IMR-90 (cell line): Measurements from ENCODE around the gene THADA. TPM values are rescaled to one million over a fixed set of nuclear protein-coding genes. Genes with fewer than 3 reads are reported as not detected.
A peak's percentile ranks its signal among the peaks of the same experiment; 100 is the strongest.

ENCODE experiments used
- ATAC-seq: fragments of 200-7000 bp; cut with Tn5 transposase; 2 replicates; pipeline ENCODE4 v1.9.1; 2020; ENCODE audit warnings: low read depth, mild to moderate bottlenecking, moderate library complexity
- BruUV-seq: library from RNA; stranded (reverse); fragments of 400-500 nt; replicated peaks from 2 replicates; lab custom pipeline; 2021; lab: Mats Ljungman, UMichigan
- CTCF ChIA-PET: fragments of 300-600 bp; formaldehyde crosslinking; extraction: SDS; loops from one replicate; lab custom pipeline; 2021; ENCODE audit warnings: antibody characterized with exemption; lab: Yijun Ruan, JAX
- POLR2A ChIA-PET: fragments of 300-600 bp; sonication (Branson Sonifier 250); formaldehyde crosslinking; loops from one replicate; lab custom pipeline; 2022; ENCODE audit warnings: antibody characterized with exemption; ENCODE audit not compliant: unreplicated experiment; lab: Charles Lee
- DNase-seq: peaks from one replicate; pipeline ENCODE4 v3.0.0; 2013
- H2AFZ ChIP-seq: replicated peaks from 2 replicates; pipeline ENCODE3; 2013; ENCODE audit warnings: low read length, mild to moderate bottlenecking; ENCODE audit not compliant: poor library complexity
- H2AK5ac ChIP-seq: 2 replicates; pipeline ENCODE4 v1.6.1; 2013; ENCODE audit warnings: low read depth, low read length, inconsistent platforms
- H2AK9ac ChIP-seq: replicated peaks from 2 replicates; pipeline ENCODE3; 2013; ENCODE audit warnings: mild to moderate bottlenecking, low read depth, low read length, moderate library complexity; ENCODE audit not compliant: poor library complexity
- H2BK120ac ChIP-seq: 2 replicates; pipeline ENCODE4 v1.6.1; 2013; ENCODE audit warnings: low read depth, low read length, inconsistent platforms
- H2BK15ac ChIP-seq: 3 replicates; pipeline ENCODE4 v1.6.1; 2013; ENCODE audit warnings: low read depth, low read length, inconsistent platforms
- H2BK20ac ChIP-seq: 2 replicates; pipeline ENCODE4 v1.6.1; 2013; ENCODE audit warnings: low read depth, mild to moderate bottlenecking, inconsistent platforms, low read length, moderate library complexity
- H2BK5ac ChIP-seq: 2 replicates; pipeline ENCODE4 v1.6.1; 2013; ENCODE audit warnings: mild to moderate bottlenecking, low read depth, low read length, inconsistent platforms; ENCODE audit not compliant: poor library complexity, severe bottlenecking
- H3K14ac ChIP-seq: replicated peaks from 2 replicates; pipeline ENCODE4 v1.6.1; 2013; ENCODE audit warnings: low read depth, low read length, inconsistent platforms
- H3K18ac ChIP-seq: 2 replicates; pipeline ENCODE4 v1.6.1; 2013; ENCODE audit warnings: low read depth, low read length, control low read depth
- H3K23ac ChIP-seq: 2 replicates; pipeline ENCODE4 v1.6.1; 2013; ENCODE audit warnings: low read depth, low read length, inconsistent platforms
- H3K27ac ChIP-seq: 2 replicates; pipeline ENCODE4 v1.5.1; 2013; ENCODE audit warnings: mild to moderate bottlenecking, control low read depth, low read length; ENCODE audit not compliant: insufficient read depth
- H3K27me3 ChIP-seq: 2 replicates; pipeline ENCODE4 v1.6.1; 2013; ENCODE audit warnings: low read length; ENCODE audit not compliant: control insufficient read depth, insufficient read depth
- H3K36me3 ChIP-seq: 2 replicates; pipeline ENCODE4 v1.6.1; 2013; ENCODE audit warnings: low read length, mixed read lengths; ENCODE audit not compliant: control insufficient read depth, insufficient read depth
- H3K4ac ChIP-seq: 2 replicates; pipeline ENCODE4 v1.6.1; 2013; ENCODE audit warnings: low read depth, low read length, inconsistent platforms
- H3K4me1 ChIP-seq: 2 replicates; pipeline ENCODE4 v1.6.1; 2013; ENCODE audit warnings: low read length, mixed read lengths; ENCODE audit not compliant: control insufficient read depth, insufficient read depth
- H3K4me2 ChIP-seq: 2 replicates; pipeline ENCODE4 v1.6.1; 2013; ENCODE audit warnings: low read depth, mild to moderate bottlenecking, control low read depth, low read length, moderate library complexity
- H3K4me3 ChIP-seq: 2 replicates; pipeline ENCODE4 v1.5.1; 2013; ENCODE audit warnings: low read depth, mild to moderate bottlenecking, control low read depth, low read length, moderate library complexity; ENCODE audit not compliant: insufficient read depth
- H3K56ac ChIP-seq: 2 replicates; pipeline ENCODE4 v1.6.1; 2013; ENCODE audit warnings: low read length, inconsistent platforms; ENCODE audit not compliant: insufficient read depth; ENCODE audit errors: extremely low read depth
- H3K79me1 ChIP-seq, 2 experiments: 2 replicates each; pipeline ENCODE4 v1.6.1; 2013; ENCODE audit warnings: low read length in 2 of 2, inconsistent platforms in 1 of 2, low read depth in 1 of 2
- H3K9ac ChIP-seq: 2 replicates; pipeline ENCODE4 v1.6.1; 2013; ENCODE audit warnings: low read depth, low read length, control low read depth
- H3K9me1 ChIP-seq: 2 replicates; pipeline ENCODE4 v1.6.1; 2013; ENCODE audit warnings: low read length, inconsistent platforms; ENCODE audit not compliant: insufficient read depth
- H3K9me3 ChIP-seq: 2 replicates; pipeline ENCODE4 v1.6.1; 2013; ENCODE audit warnings: low read length; ENCODE audit not compliant: control insufficient read depth, insufficient read depth
- H4K20me1 ChIP-seq: 2 replicates; pipeline ENCODE4 v1.6.1; 2013; ENCODE audit warnings: low read length, inconsistent platforms; ENCODE audit not compliant: insufficient read depth
- H4K5ac ChIP-seq: 2 replicates; pipeline ENCODE4 v1.6.1; 2013; ENCODE audit warnings: mild to moderate bottlenecking, low read depth, low read length, control low read depth
- H4K8ac ChIP-seq, 2 experiments: 2 replicates each; pipeline ENCODE4 v1.6.1; 2013; ENCODE audit warnings: low read depth in 2 of 2, low read length in 2 of 2, control low read depth in 1 of 2, inconsistent platforms in 1 of 2
- H4K91ac ChIP-seq: 2 replicates; pipeline ENCODE4 v1.6.1; 2013; ENCODE audit warnings: low read depth, low read length, inconsistent platforms; ENCODE audit not compliant: insufficient read depth
- BHLHE40 ChIP-seq: fragments of 150-350 bp; IDR thresholded peaks from 2 replicates; pipeline ENCODE4 v1.6.1; 2016; ENCODE audit warnings: mild to moderate bottlenecking, low read depth, low read length
- CEBPB ChIP-seq: IDR thresholded peaks from 2 replicates; pipeline ENCODE4 v1.6.1; 2012; ENCODE audit warnings: low read depth, low read length, improper control_type of control experiment
- CTCF ChIP-seq: conservative IDR thresholded peaks from 2 replicates; pipeline ENCODE4 v1.5.1; 2012; ENCODE audit warnings: mild to moderate bottlenecking, low read depth, low read length, improper control_type of control experiment
- FOS ChIP-seq: fragments of 150-350 bp; IDR thresholded peaks from 2 replicates; pipeline ENCODE4 v1.6.1; 2016; ENCODE audit warnings: low read depth, low read length
- MAFK ChIP-seq: IDR thresholded peaks from 2 replicates; pipeline ENCODE4 v1.6.1; 2012; ENCODE audit warnings: low read depth, low read length, improper control_type of control experiment
- MXI1 ChIP-seq: IDR thresholded peaks from 2 replicates; pipeline ENCODE4 v1.6.1; 2012; ENCODE audit warnings: low read depth, mild to moderate bottlenecking, low read length, moderate library complexity, borderline replicate concordance
- POLR2A ChIP-seq: IDR thresholded peaks from 2 replicates; pipeline ENCODE4 v1.6.1; 2012; ENCODE audit warnings: mild to moderate bottlenecking, low read depth, low read length
- RAD21 ChIP-seq: IDR thresholded peaks from 2 replicates; pipeline ENCODE4 v1.6.1; 2012; ENCODE audit warnings: low read length, improper control_type of control experiment
- RCOR1 ChIP-seq: IDR thresholded peaks from 2 replicates; pipeline ENCODE4 v1.6.1; 2012; ENCODE audit warnings: mild to moderate bottlenecking, low read length, improper control_type of control experiment; ENCODE audit not compliant: insufficient replicate concordance
- RFX5 ChIP-seq: IDR thresholded peaks from 2 replicates; pipeline ENCODE4 v1.8.0; 2012; ENCODE audit warnings: low read depth, mild to moderate bottlenecking, low read length, moderate library complexity
- SMC3 ChIP-seq: fragments of 150-350 bp; IDR thresholded peaks from 2 replicates; pipeline ENCODE4 v1.6.1; 2016; ENCODE audit warnings: low read depth, mild to moderate bottlenecking, antibody characterized with exemption, low read length, moderate library complexity
- WGBS, 2 experiments: methylation state at CpG; one replicate each; pipeline versions ENCODE4 v1.1.5 to v1.1.7; 2013; ENCODE audit warnings: missing lambda C conversion rate in 2 of 2; ENCODE audit not compliant: insufficient read length in 1 of 2; ENCODE audit errors: extremely low coverage in 2 of 2; 5-methylcytosine and 5-hydroxymethylcytosine counted together
- dilution Hi-C: fragments of 300-500 bp; cut with HindIII; formaldehyde crosslinking; loops from one replicate; pipeline ENCODE4 v1.14.3; 2018; ENCODE audit warnings: low sequenced_read_pairs; ENCODE audit not compliant: unreplicated experiment
- in situ Hi-C: fragments of 300-500 bp; cut with MboI; formaldehyde crosslinking; loops from 3 replicates; pipeline ENCODE4 v1.14.3; 2019; ENCODE audit warnings: low sequenced_read_pairs, inconsistent platforms, mixed read lengths
- intact Hi-C: fragments of 100-400 bp; cut with micrococcal nuclease; formaldehyde crosslinking; loops from 2 replicates; pipeline ENCODE4 v1.10.0; 2022
- polyA plus RNA-seq, 3 experiments: library from polyadenylated mRNA; depleted of rRNA; stranded (reverse); fragments of >200 nt; gene quantifications; 2 replicates each; pipeline ENCODE4 v1.2.3, GENCODE V29; 2012; ENCODE audit warnings: low replicate concordance in 1 of 3
- total RNA-seq: library from RNA; depleted of rRNA; stranded (reverse); fragments of >200 nt; gene quantifications from 2 replicates; pipeline ENCODE4 v1.2.3, GENCODE V29; 2012
- TF ChIP-seq, protein P1 (sequence below): fragments of 150-350 bp; IDR thresholded peaks from 2 replicates; pipeline ENCODE4 v1.6.1; 2016; ENCODE audit warnings: low read depth, mild to moderate bottlenecking, low read length, moderate library complexity, borderline replicate concordance
- TF ChIP-seq, protein P2 (sequence below): fragments of 150-350 bp; IDR thresholded peaks from 2 replicates; pipeline ENCODE4 v1.6.1; 2017; ENCODE audit warnings: mild to moderate bottlenecking, antibody characterized with exemption, low read length, low read depth

The THADA gene
- total and polyA plus RNA-seq, 2 of the 4 experiments (the other 2 are of a cell fraction) = 10.5 to 21.3 TPM

DNA sequence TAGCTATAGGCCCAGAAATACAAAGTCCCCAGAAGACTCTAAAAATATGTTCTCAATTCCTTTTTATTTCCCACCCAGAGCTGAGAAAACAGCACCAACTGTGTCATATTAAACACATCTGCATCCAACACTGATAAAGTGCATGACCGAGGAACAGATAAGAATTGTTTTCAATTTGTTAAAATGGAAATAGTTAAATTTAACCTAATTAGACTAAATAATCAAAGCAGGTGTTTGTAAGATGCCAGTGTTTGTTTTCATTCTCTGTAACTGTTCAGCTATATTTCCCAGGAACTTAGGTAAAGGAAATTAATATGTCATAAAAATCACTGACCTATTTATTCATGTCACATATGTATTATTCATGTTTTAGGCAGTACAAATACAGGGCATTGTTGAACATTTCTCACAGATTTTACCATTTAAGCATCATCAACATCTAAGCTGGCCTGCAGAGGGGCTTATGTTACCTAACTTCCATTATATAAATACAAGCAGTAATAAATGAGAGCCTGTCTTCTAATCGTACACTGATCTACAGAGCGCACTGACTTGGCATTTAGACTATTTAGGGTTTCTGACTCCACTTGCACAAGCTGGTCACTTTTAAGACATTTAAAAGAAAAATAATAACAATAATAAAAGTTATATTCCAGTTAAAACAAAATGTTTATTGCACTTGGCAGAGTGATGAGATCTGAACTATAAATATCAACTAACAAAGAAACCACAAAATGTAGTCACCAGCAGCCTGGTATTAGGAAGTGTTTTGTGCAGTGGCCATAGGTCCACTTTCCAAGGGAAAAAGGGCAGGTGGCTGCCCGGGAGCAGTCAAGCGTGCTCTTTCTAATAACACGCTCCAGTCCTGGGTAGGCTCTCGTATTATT is 282.8 kb downstream of the THADA start:
- no peak overlapping the region for H3K14ac ChIP-seq
- dilution Hi-C loops (no loop called here), in situ Hi-C loops (no loop called here), intact Hi-C loops (no loop called here)
- WGBS, 2 experiments = no CpG with 5 or more reads among the region's 7 CpGs
- H3K27ac ChIP-seq = no peak overlapping the region
- no peak overlapping the region for H4K91ac ChIP-seq
- no peaks in the 10 kb centered on the region for H3K9me1 ChIP-seq
- peak overlapping the region; percentile 13; the same call in 1 of the 2 replicates for H3K4me2 ChIP-seq
- no peaks in the 10 kb centered on the region for H3K79me1 ChIP-seq
- H2AK9ac ChIP-seq = no peak overlapping the region
- BruUV-seq = no TSS peak
- ATAC-seq (peak; percentile 94), DNase-seq (peak; percentile 88)
- H3K4me3 ChIP-seq = no peak overlapping the region
- H2BK15ac ChIP-seq = no peak overlapping the region
- H3K4ac ChIP-seq = peak overlapping the region; percentile 86; the same call in 1 of the 2 replicates
- no peak overlapping the region for H4K8ac ChIP-seq
- H3K9me3 ChIP-seq = no peaks in the 10 kb centered on the region
- H3K23ac ChIP-seq = no peak overlapping the region
- peaks cover 8% of the 10 kb centered on the region; the same call in 1 of the 2 replicates for H4K20me1 ChIP-seq
- H2AFZ ChIP-seq = no peak overlapping the region
- ChIA-PET POLR2A (interaction anchor here (0.6 kb wide), 1 partner anchor 169 kb away, joined by 10 read pairs; no protein-coding TSS in a partner anchor), CTCF (interaction anchor here (0.7 to 1.4 kb wide), 2 partner anchors 10 to 44 kb away, joined by 3 to 4 read pairs; no protein-coding TSS in a partner anchor)
- H3K36me3 ChIP-seq = no peaks in the 10 kb centered on the region
- H3K9ac ChIP-seq = no peak overlapping the region
- no peak overlapping the region for H4K5ac ChIP-seq
- no peak overlapping the region for H2BK20ac ChIP-seq
- H3K18ac ChIP-seq = no peak overlapping the region; the same call in 1 of the 2 replicates
- H2BK120ac ChIP-seq = peak overlapping the region; percentile 30; the same call in 1 of the 2 replicates
- H3K27me3 ChIP-seq = 0 out of 2 replicates have a peak, but pooled peaks cover 2% of the 10 kb centered on the region
- no peak overlapping the region for H2AK5ac ChIP-seq
- H3K56ac ChIP-seq = no peak overlapping the region
- no peak overlapping the region for H2BK5ac ChIP-seq
- H3K4me1 ChIP-seq = peaks cover 10% of the 10 kb centered on the region
- TF ChIP-seq RCOR1 (peak; percentile 78), MAFK (no peak; the same call in 1 of the 2 replicates), RAD21 (0 out of 2 replicates have a peak, but pooled peaks have one; percentile 15), CEBPB (peak; percentile 44; the same call in 1 of the 2 replicates), POLR2A (no peak), CTCF (no peak), SMC3 (no peak), FOS (0 out of 2 replicates have a peak, but pooled peaks have one; percentile 65), BHLHE40 (no peak), RFX5 (no peak), MXI1 (no peak)
- TF ChIP-seq, protein P1, sequence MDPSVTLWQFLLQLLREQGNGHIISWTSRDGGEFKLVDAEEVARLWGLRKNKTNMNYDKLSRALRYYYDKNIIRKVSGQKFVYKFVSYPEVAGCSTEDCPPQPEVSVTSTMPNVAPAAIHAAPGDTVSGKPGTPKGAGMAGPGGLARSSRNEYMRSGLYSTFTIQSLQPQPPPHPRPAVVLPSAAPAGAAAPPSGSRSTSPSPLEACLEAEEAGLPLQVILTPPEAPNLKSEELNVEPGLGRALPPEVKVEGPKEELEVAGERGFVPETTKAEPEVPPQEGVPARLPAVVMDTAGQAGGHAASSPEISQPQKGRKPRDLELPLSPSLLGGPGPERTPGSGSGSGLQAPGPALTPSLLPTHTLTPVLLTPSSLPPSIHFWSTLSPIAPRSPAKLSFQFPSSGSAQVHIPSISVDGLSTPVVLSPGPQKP = no peak
- TF ChIP-seq, protein P2, sequence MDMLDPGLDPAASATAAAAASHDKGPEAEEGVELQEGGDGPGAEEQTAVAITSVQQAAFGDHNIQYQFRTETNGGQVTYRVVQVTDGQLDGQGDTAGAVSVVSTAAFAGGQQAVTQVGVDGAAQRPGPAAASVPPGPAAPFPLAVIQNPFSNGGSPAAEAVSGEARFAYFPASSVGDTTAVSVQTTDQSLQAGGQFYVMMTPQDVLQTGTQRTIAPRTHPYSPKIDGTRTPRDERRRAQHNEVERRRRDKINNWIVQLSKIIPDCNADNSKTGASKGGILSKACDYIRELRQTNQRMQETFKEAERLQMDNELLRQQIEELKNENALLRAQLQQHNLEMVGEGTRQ = no peak
